ENCODE results near the gene INTS14.

Gene INTS14

DNA sequence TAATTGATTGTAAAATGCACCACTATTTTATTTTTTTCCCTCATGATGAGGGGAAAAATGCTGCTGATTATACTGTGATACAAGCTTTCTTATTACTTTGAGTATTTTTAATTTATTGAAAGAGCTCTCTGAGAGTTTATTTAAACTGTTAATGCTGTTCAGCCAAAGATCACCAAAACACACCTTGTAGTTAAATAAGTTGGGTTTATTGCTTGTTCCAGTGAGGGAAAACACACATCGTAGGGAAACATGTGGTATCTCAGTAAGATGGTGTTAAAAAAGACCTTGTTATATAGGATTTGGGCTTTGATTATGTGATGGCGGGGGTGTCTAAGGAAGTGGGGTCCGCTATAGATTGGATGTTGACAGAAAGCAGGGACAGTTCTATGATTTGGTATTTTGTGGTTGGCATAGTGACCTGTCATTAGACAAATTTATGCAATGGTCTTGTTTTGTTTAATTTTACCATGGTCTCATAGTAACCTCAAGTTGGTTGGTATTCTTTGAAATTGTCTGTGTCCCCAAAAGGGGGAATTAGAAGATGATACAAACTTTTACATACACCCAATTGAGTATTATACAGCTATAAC lies 69.6 kb downstream of the INTS14 start:
- FAIRE-seq = no peak
- DNase-seq (ENCODE audit: extremely low spot score, insufficient read length, low read depth) = no peak

DNA sequence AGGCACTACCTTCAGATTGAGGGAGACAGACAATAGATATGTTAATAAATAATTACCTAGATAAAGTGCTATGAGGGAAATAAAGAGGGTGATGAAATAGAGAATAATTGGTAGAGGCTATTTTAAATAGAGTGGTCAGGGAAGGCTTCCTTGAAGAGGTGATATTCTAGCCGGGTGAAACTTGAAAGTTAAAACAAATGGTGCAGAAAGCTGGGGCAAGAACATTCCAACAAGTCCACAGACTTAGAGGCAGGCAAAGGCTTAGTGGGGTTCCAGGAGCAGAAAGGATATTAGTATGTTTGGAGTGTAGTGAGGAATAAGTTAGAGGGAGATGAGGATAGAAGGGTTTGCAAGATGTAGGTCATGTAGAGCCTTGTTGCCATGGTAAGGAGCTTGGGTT lies 70.6 kb downstream of the INTS14 start:
- FAIRE-seq (no peak), DNase-seq (ENCODE audit: extremely low spot score, insufficient read length, low read depth) (no peak)

DNA sequence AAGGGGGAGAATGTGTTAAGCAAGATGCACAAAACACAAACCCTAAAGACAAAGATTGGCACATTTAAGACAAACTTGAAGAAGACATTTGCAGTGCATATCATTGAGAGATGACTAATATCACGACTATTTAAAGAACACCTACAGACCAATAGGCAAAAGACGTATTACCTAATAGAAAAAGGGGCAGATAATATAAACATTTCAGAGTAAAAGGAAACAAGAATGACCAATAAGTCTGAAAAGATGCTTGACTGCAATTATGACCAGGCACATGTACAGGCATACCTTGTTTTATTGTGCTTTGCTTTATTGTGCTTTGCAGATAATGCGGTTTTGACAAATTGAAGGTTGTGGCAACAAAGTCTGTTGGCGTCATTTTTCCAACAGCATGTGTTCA lies 75.7 kb downstream of the INTS14 start:
- no peak for DNase-seq (ENCODE audit: extremely low spot score, insufficient read length, low read depth)
- no peak for FAIRE-seq

DNA sequence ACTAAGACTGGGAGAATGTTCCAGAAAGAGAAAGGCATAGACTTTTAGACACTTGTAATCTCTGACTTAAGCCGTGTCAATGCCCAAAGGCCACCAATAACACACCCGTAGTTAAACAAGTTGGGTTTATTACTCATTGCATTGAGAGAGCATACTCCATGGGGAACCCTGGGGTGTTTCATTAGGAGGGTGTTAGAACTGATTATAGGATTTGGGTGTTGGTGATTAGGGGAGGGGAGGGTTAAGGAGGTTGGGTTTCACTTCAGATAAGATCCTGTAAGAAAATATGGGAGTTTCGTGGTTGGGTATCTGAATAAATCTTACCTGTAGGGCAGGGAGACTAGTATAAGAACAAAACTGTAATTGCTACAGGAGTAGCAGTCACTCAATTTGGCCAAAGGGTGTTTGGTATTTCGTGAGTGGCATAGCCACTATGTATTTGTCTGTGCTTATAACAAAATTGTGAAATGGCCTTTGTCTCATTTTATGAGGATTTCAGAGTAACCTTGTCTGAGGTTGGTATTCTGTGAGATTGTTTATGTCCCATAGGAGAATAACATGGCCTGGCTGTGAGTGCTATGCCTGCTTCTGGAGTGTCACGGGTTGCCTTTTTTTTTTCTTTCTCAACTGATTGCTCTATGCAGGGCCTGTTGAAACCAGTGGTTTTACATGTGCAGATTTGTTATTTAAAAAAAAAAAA lies 77.7 kb downstream of the INTS14 start:
- DNase-seq (ENCODE audit: extremely low spot score, insufficient read length, low read depth) = no peak
- no peak for FAIRE-seq

DNA sequence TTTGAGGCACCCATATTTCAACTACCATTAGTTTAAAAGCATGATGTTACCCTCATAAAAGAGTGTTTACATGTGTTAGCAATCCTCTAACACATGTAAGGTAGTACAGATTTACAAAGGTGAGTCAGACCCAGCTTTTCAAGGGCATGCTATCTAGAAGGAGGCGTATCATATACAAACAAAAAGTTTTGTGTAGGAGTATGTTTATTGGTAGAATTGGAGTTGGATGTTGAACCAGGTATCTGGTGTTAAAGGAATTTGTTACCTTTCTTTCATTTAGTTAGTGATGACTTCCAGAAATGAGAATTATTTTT lies 78.2 kb downstream of the INTS14 start:
- FAIRE-seq (no peak), DNase-seq (ENCODE audit: extremely low spot score, insufficient read length, low read depth) (no peak)

DNA sequence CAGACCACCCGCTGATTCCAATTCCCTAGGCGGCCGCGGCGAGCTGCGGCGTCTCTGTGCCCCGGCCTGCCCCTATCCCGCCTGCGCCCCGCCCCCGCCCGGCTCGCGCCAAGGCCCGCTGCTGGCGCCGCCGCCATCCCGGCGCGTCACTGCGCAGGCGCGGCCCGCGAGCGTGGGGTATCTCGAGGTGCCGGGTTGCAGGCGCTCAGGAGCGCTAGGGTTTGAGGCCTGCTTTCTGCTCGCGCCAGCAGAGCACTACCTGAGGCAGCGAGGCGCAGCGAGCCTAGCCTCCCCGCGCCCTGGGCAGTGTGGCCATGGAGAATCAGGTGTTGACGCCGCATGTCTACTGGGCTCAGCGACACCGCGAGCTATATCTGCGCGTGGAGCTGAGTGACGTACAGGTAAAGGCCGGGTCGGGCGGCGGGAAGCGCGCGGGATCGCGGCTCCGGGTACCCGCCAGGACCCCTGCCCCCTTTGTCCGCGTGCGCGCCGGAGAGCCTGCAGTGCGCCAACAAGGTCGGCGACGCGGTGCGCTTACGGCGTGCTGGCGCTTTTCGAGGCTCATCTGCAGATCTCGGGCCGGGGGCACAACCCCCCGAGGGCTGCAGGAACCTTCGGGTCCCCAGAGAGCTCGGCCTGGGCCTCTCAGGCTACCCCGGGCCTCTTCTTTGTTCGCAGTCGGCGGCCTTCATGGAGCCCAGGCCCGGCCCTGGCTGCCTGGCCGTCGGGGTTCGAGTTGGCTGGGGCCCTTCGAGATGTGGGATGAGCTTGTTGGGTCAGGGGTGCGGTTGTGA lies 80.4 kb downstream of the INTS14 start, which contains the start of gene HACD3:
Gene HACD3, plus strand, starts transcription at position 146 of the 794 bp plus-strand sequence. Its CDS starts 169 bp downstream, at position 315.
- FAIRE-seq (peak; percentile 86), DNase-seq (ENCODE audit: extremely low spot score, insufficient read length, low read depth) (peak; percentile 96)

DNA sequence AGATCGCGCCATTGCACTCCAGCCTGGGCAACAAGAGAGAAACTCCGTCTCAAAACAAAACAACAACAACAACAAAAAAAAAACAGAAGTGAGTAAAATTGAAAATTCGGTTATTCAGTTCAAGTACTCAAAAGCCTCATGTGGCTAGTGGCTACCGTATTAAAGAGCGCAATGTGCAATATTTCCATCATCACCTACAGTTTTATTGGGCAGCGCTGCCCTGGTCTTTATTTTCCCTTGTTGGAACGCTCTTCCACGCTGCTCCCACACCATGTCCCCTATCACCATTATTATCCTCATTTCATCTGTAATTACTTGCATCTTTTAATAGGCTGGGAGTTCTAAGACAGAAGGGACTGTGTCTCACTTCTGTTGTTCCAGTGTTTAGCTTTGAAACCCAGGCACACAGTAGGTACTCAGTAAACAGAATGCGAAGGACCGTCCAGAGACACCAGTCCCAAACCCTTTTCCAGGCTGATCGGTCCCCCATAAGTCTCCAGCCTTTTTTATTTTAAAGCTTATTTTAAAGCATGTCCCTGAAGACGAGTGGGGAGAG lies 81.1 kb downstream of the INTS14 start:
- no peak for DNase-seq (ENCODE audit: extremely low spot score, insufficient read length, low read depth)
- peak; percentile 18 for FAIRE-seq

All from GM18507 (cell line).